Colonic mucosa (tissue), 4 donors: ENCODE results near the gene HOXA9. TPM values are rescaled to one million over a fixed set of nuclear protein-coding genes. Genes with fewer than 3 reads are reported as not detected.

Source experiments
- DNase-seq: peaks from one replicate; pipeline ENCODE4 v3.0.0-alpha.2; 2020
- H3K27ac ChIP-seq: fragments of 200-600 bp; one replicate; pipeline ENCODE4 v1.8.0; 2021
- H3K27me3 ChIP-seq: fragments of 200-600 bp; one replicate; pipeline ENCODE4 v1.8.0; 2021
- H3K36me3 ChIP-seq: fragments of 200-600 bp; one replicate; pipeline ENCODE4 v1.8.0; 2021
- H3K4me1 ChIP-seq: fragments of 200-600 bp; one replicate; pipeline ENCODE4 v1.8.0; 2021; ENCODE audit warnings: mild to moderate bottlenecking
- H3K4me3 ChIP-seq: fragments of 200-600 bp; one replicate; pipeline ENCODE4 v1.8.0; 2021
- H3K9ac ChIP-seq, 2 donors: one replicate each; pipeline ENCODE4 v1.7.0; 2013; ENCODE audit warnings: control low read depth in 2 of 2, low read depth in 2 of 2, low read length in 2 of 2
- H3K9me3 ChIP-seq: fragments of 200-600 bp; one replicate; pipeline ENCODE4 v1.8.0; 2021
- CTCF ChIP-seq: fragments of 200-600 bp; IDR thresholded peaks from one replicate; pipeline ENCODE4 v1.8.0; 2022; ENCODE audit warnings: antibody characterized with exemption, mild to moderate bottlenecking
- intact Hi-C: fragments of 100-400 bp; cut with DNase I; formaldehyde crosslinking; loops from one replicate; pipeline ENCODE4 v1.14.1; 2022
- total RNA-seq, 2 donors: library from RNA; stranded (reverse); fragmentation: NEBNext Ultra II Directional in 1 of 2; extraction: Animal tissue kit (Norgen Biotek cat#: 25700) in 1 of 2; gene quantifications; one replicate each; pipeline ENCODE4 v1.2.1, GENCODE V29; 2021
- donor health status: healthy.
- donor health status: DM: no; HTN: no; CAD: no.
- donor health status: DM: no; HTN: no; CAD: no.

Gene HOXA9
- total RNA-seq, 2 donors from 2014 or later: 19.5 to 22.1 TPM

DNA sequence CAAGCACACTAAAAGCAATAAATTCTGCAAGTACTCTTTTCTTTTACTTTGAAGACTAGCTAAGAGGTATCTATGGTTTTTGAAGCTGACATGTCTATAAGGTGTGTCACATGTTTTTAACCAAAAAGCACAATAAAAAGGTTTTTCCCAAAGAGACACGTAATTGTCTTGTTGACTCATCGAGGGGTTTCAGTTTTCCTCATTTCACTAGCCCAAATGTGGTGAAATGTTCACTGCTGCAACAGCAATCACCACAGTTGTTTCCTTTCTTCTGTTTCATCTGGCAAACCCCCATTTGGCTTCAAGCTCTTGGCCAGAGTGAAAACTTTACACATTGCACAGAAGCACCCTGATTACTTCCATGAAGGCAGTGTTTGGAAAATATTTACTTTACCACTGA is 30.9 kb downstream of the HOXA9 start:
- Histone ChIP-seq H3K4me1 (peaks cover 9% of the 10 kb centered on the region), H3K27me3 (no peaks in the 10 kb centered on the region), H3K4me3 (no peak overlapping the region), H3K27ac (peak overlapping the region; percentile 19), H3K9ac (peak overlapping the region in 1 of 2 donors; percentile 64), H3K36me3 (no peaks in the 10 kb centered on the region), H3K9me3 (no peaks in the 10 kb centered on the region)
- DNase-seq: peak; percentile 53
- no peak for TF ChIP-seq CTCF
- intact Hi-C loops: no loop called here

DNA sequence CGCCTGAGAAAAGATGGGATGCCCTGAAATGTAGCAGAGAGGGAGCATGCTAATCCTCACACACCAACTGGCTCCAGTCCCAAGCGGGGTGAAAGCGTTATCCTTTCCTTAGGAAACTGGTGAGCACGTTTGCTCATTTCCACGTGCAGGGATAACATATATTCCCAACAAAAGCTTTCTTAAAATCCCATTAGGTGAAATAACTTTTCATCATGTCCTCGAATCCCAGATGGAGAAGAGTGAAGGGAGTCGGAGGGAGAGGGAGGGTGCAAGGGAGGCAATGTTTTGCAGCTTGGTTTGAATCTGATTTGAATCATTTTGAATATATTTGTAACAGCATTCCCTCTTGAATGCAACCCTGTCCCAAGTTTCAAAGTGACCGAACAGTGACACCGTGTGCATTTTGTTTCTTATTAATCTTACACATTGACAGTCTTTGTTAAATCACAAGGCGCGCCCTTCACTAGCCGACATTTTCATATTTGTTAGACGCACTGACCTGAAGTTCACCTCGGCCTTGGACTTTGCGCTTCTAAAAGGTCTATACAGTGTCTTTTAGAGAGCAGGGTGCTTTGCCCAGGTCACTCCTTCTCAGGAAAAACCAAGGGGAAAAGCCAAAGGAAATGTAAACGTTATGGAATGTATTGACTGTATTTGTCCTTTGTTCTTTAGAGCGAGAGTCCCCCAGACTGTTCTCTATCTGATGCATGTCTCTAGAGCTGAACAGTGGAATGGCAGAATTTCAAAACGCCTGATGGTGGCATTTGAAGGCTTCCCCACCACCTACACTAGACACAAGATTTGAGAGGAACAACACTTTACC is 31.7 kb downstream of the HOXA9 start:
- H3K27ac ChIP-seq: peak overlapping the region; percentile 19

GRCh38 chr7:27132978-27133377 is 32.4 kb downstream of the HOXA9 start:
- Histone ChIP-seq H3K4me1 (peaks cover 9% of the 10 kb centered on the region), H3K4me3 (no peak overlapping the region), H3K27ac (no peak overlapping the region), H3K36me3 (no peaks in the 10 kb centered on the region), H3K9me3 (no peaks in the 10 kb centered on the region), H3K9ac (peak overlapping the region in 1 of 2 donors; percentile 64), H3K27me3 (no peaks in the 10 kb centered on the region)
- peak; percentile 14 for DNase-seq
- TF ChIP-seq CTCF: no peak
- intact Hi-C loops: no loop called here

More for the DNA sequence above, 31.7 kb downstream of the HOXA9 start:
- peak; percentile 69 for DNase-seq
- H3K9me3 ChIP-seq: no peaks in the 10 kb centered on the region
- H3K9ac ChIP-seq: peak overlapping the region in 1 of 2 donors; percentile 64
- no peaks in the 10 kb centered on the region for H3K36me3 ChIP-seq
- H3K4me1 ChIP-seq: peaks cover 9% of the 10 kb centered on the region
- H3K27me3 ChIP-seq: no peaks in the 10 kb centered on the region
- no peak overlapping the region for H3K4me3 ChIP-seq
- no peak for TF ChIP-seq CTCF
- intact Hi-C loops: no loop called here

- Histone ChIP-seq H3K36me3 (no peaks in the 10 kb centered on the region), H3K9me3 (no peaks in the 10 kb centered on the region), H3K4me1 (peaks cover 9% of the 10 kb centered on the region), H3K9ac (peak overlapping the region in 1 of 2 donors; percentile 3), H3K27ac (no peak overlapping the region), H3K4me3 (no peak overlapping the region), H3K27me3 (no peaks in the 10 kb centered on the region)
- intact Hi-C loops: no loop called here
- TF ChIP-seq CTCF: no peak
- DNase-seq: no peak
These were observed 33.1 kb downstream of the HOXA9 start for GRCh38 chr7:27132214-27132613.

GRCh38 chr7:27131390-27131819 is 33.9 kb downstream of the HOXA9 start:
- no peak for DNase-seq
- TF ChIP-seq CTCF: no peak
- intact Hi-C loops: no loop called here
- Histone ChIP-seq H3K36me3 (no peaks in the 10 kb centered on the region), H3K27me3 (no peaks in the 10 kb centered on the region), H3K4me3 (peak overlapping the region; percentile 60), H3K9ac (peak overlapping the region; percentile 84 to 93), H3K27ac (peak overlapping the region; percentile 81), H3K9me3 (no peaks in the 10 kb centered on the region), H3K4me1 (peaks cover 5% of the 10 kb centered on the region)
